ENCODE results near the gene KIF26B. TPM values are rescaled to one million over a fixed set of nuclear protein-coding genes. Genes with fewer than 3 reads are reported as not detected.
"Not testable (repeated sequence)": the region's sequence is repeated elsewhere in the genome, so short reads cannot be mapped to it uniquely, and the experiment has no call there.

The KIF26B gene
- total RNA-seq, 1 donor from 2014 or later = 8.8 TPM

DNA sequence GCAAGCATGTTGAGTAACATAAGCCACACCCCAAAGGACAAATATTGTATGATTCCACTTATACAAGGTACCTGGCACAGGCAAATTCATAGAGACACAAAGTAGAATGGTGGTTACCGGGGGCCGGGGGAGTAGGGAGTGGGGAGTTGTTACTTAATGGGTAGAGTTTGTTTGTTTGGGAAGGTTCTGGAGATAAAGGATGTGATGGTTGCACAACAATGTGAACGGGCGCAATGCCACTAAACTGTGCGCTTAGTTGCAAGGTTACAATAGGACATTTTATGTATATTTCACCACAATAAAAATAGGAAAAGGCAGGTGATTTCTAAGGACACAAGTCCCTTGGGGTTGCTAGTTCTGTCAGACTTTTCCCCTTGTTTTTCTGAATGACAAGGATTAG is 516.6 kb downstream of the KIF26B start:
- no peak overlapping the region for H3K4me3 Mint-ChIP-seq (ENCODE audit: unreplicated experiment)
- no peak for DNase-seq (ENCODE audit: extremely low spot score, unreplicated experiment)
- no peaks in the 10 kb centered on the region for H3K9me3 Mint-ChIP-seq (ENCODE audit: unreplicated experiment)
- H3K4me1 Mint-ChIP-seq (ENCODE audit: unreplicated experiment) = peaks cover 6% of the 10 kb centered on the region
- TF ChIP-seq CTCF (IDR thresholded peaks at IDR 0.05) = no peak
- no peak overlapping the region for H3K27ac Mint-ChIP-seq (ENCODE audit: unreplicated experiment)
- no peaks in the 10 kb centered on the region for H3K36me3 Mint-ChIP-seq (ENCODE audit: unreplicated experiment)
- no peaks in the 10 kb centered on the region for H3K27me3 Mint-ChIP-seq (ENCODE audit: unreplicated experiment)

DNA sequence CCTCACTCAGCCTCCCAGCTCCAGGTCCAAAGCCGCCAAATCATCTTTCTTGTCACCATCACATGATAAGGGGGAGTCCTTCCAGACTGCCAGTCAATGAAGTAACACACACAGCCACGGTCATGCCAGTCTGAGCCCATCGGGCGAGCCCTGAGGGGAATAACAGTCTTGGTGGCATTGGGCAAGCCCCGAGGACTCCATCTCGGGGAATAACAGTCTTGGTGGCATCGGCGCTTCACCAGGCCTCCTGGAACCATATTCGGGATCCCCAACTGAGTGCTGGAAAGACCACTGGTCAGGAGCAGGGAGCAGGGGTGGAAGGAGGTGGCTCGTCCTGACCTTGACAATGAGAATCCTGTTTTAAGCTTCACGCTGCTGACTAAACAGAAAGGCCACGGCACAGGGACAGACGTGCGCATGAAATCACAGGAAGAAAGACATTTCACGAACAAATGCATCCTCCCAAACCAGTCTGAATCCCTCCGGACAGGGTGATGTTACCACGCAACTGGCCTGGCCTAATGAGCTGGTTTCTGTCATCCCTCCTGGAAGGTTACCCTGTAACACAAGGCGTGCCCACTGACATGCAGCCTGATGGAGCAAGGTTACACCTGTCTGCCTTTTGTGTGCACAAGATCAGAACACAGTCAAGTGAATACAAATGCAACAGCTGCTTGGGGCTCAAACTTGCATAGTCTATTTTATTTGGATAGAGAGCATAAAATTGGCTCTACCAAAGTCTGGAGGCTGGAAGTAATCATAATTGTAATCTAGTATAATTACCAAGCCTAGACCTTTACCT is 517.4 kb downstream of the KIF26B start:
- no peaks in the 10 kb centered on the region for H3K36me3 Mint-ChIP-seq (ENCODE audit: unreplicated experiment)
- peaks cover 6% of the 10 kb centered on the region for H3K4me1 Mint-ChIP-seq (ENCODE audit: unreplicated experiment)
- no peak for DNase-seq (ENCODE audit: extremely low spot score, unreplicated experiment)
- H3K4me3 Mint-ChIP-seq (ENCODE audit: unreplicated experiment) = no peak overlapping the region
- no peak for TF ChIP-seq CTCF (IDR thresholded peaks at IDR 0.05)
- H3K9me3 Mint-ChIP-seq (ENCODE audit: unreplicated experiment) = no peaks in the 10 kb centered on the region
- H3K27ac Mint-ChIP-seq (ENCODE audit: unreplicated experiment) = no peak overlapping the region
- no peaks in the 10 kb centered on the region for H3K27me3 Mint-ChIP-seq (ENCODE audit: unreplicated experiment)

GRCh38 chr1:245672836-245673656 is 518.3 kb downstream of the KIF26B start:
- H3K9me3 Mint-ChIP-seq (ENCODE audit: unreplicated experiment); H3K27ac Mint-ChIP-seq (ENCODE audit: unreplicated experiment); H3K36me3 Mint-ChIP-seq (ENCODE audit: unreplicated experiment); H3K4me3 Mint-ChIP-seq (ENCODE audit: unreplicated experiment); DNase-seq (ENCODE audit: extremely low spot score, unreplicated experiment); H3K27me3 Mint-ChIP-seq (ENCODE audit: unreplicated experiment): not testable (repeated sequence)
- peaks cover 11% of the 10 kb centered on the region for H3K4me1 Mint-ChIP-seq (ENCODE audit: unreplicated experiment)

- Mint-ChIP-seq H3K4me1 (ENCODE audit: unreplicated experiment) (peaks cover 11% of the 10 kb centered on the region), H3K27me3 (ENCODE audit: unreplicated experiment) (no peaks in the 10 kb centered on the region), H3K4me3 (ENCODE audit: unreplicated experiment) (no peak overlapping the region), H3K36me3 (ENCODE audit: unreplicated experiment) (no peaks in the 10 kb centered on the region), H3K27ac (ENCODE audit: unreplicated experiment) (no peak overlapping the region), H3K9me3 (ENCODE audit: unreplicated experiment) (no peaks in the 10 kb centered on the region)
- DNase-seq (ENCODE audit: extremely low spot score, unreplicated experiment) = no peak
- TF ChIP-seq CTCF (IDR thresholded peaks at IDR 0.05) = no peak
These were observed 519.2 kb downstream of the KIF26B start for GRCh38 chr1:245673881-245674414.

GRCh38 chr1:245677461-245678240 is 522.9 kb downstream of the KIF26B start:
- H3K27ac Mint-ChIP-seq (ENCODE audit: unreplicated experiment) = no peak overlapping the region

More at GRCh38 chr1:245677461-245678240, 522.9 kb downstream of the KIF26B start:
- Mint-ChIP-seq H3K36me3 (ENCODE audit: unreplicated experiment) (peaks cover 1% of the 10 kb centered on the region), H3K27me3 (ENCODE audit: unreplicated experiment) (no peaks in the 10 kb centered on the region), H3K4me1 (ENCODE audit: unreplicated experiment) (peaks cover 11% of the 10 kb centered on the region), H3K4me3 (ENCODE audit: unreplicated experiment) (no peak overlapping the region), H3K9me3 (ENCODE audit: unreplicated experiment) (no peaks in the 10 kb centered on the region)
- TF ChIP-seq CTCF (IDR thresholded peaks at IDR 0.05) = no peak
- no peak for DNase-seq (ENCODE audit: extremely low spot score, unreplicated experiment)

Measured in osteocyte (in vitro differentiated cells).